Esophagus muscularis mucosa (tissue), 3 donors: Measurements from ENCODE around the gene POFUT1.

Experiments used
- CTCF ChIP-seq, 3 experiments: fragments of 200-600 bp in 2 of 3; fragments of 450-650 bp in 1 of 3; sonication (generic) in 2 of 3; IDR thresholded peaks; one replicate each; pipeline ENCODE4 v1.5.1; 2017 to 2019; ENCODE audit warnings: antibody characterized with exemption in 3 of 3, mild to moderate bottlenecking in 2 of 3, moderate library complexity in 1 of 3
- POLR2AphosphoS5 ChIP-seq, 2 donors: sonication (generic); formaldehyde crosslinking; IDR thresholded peaks; one replicate each; pipeline ENCODE4 v1.6.1; 2017; ENCODE audit warnings: antibody characterized with exemption in 2 of 2

GRCh38 chr20:32184961-32185603, 22.6 kb upstream of the POFUT1 start:
- TF ChIP-seq CTCF (IDR thresholded peaks at IDR 0.05) (no peak), POLR2AphosphoS5 (IDR thresholded peaks at IDR 0.05) (no peak)
